PC-9 (cell line): ENCODE data around the gene FRMD8. TPM values are rescaled to one million over a fixed set of nuclear protein-coding genes. Genes with fewer than 3 reads are reported as not detected.

Source experiments
- BruUV-seq: library from RNA; stranded (reverse); fragments of 400-500 nt; replicated peaks from 2 replicates; lab custom pipeline; 2021; lab: Mats Ljungman, UMichigan
- CTCF ChIA-PET: fragments of 300-600 bp; sonication (Branson Sonifier 250); formaldehyde crosslinking; loops from one replicate; lab custom pipeline; 2022; ENCODE audit warnings: antibody characterized with exemption; lab: Charles Lee
- POLR2A ChIA-PET: fragments of 300-600 bp; sonication (Branson Sonifier 250); formaldehyde crosslinking; loops from one replicate; lab custom pipeline; 2022; ENCODE audit warnings: antibody characterized with exemption; ENCODE audit not compliant: unreplicated experiment; lab: Charles Lee
- DNase-seq, 2 experiments: peaks; one replicate each; pipeline versions ENCODE4 v3.0.0 to v3.0.0-alpha.2; 2015 to 2022; ENCODE audit warnings: mixed read lengths in 1 of 2
- H2AFZ ChIP-seq: fragments of 200-600 bp; sonication (generic); 2 replicates; pipeline ENCODE4 v1.8.1; 2017; ENCODE audit warnings: antibody characterized with exemption
- H3F3A ChIP-seq: fragments of 200-600 bp; sonication (generic); 2 replicates; pipeline ENCODE4 v1.8.1; 2017; ENCODE audit warnings: antibody characterized with exemption, mild to moderate bottlenecking, low read depth; ENCODE audit not compliant: insufficient read depth
- H3K27ac ChIP-seq: fragments of 200-600 bp; sonication (generic); 2 replicates; pipeline ENCODE4 v1.6.1; 2016; ENCODE audit warnings: mixed run types
- H3K27me3 ChIP-seq: fragments of 200-600 bp; sonication (generic); 2 replicates; pipeline ENCODE4 v1.6.1; 2016; ENCODE audit warnings: low read depth, mixed run types; ENCODE audit not compliant: insufficient read depth
- H3K36me3 ChIP-seq: fragments of 200-600 bp; sonication (generic); 2 replicates; pipeline ENCODE4 v1.6.1; 2016; ENCODE audit warnings: low read depth, mixed run types
- H3K4me1 ChIP-seq: fragments of 200-600 bp; sonication (generic); replicated peaks from 2 replicates; pipeline ENCODE4 v1.6.1; 2016; ENCODE audit warnings: mixed run types; ENCODE audit not compliant: insufficient read depth
- H3K4me2 ChIP-seq: fragments of 200-600 bp; sonication (generic); 2 replicates; pipeline ENCODE4 v1.6.1; 2017; ENCODE audit warnings: mixed run types
- H3K4me3 ChIP-seq: fragments of 200-600 bp; sonication (generic); 2 replicates; pipeline ENCODE4 v1.6.1; 2016; ENCODE audit warnings: mixed run types
- H3K79me2 ChIP-seq: fragments of 200-600 bp; sonication (generic); 2 replicates; pipeline ENCODE4 v1.6.1; 2017; ENCODE audit warnings: low read depth, mixed run types
- H3K9me2 ChIP-seq: fragments of 200-600 bp; sonication (generic); 2 replicates; pipeline ENCODE4 v1.8.1; 2017; ENCODE audit warnings: mild to moderate bottlenecking; ENCODE audit not compliant: insufficient read depth
- H3K9me3 ChIP-seq: fragments of 200-600 bp; sonication (generic); 2 replicates; pipeline ENCODE4 v1.8.1; 2016; ENCODE audit warnings: low read depth; ENCODE audit not compliant: insufficient read depth
- H4K20me1 ChIP-seq: fragments of 200-600 bp; sonication (generic); 2 replicates; pipeline ENCODE4 v1.8.1; 2017; ENCODE audit not compliant: insufficient read depth
- EZH2 ChIP-seq: fragments of 200-600 bp; sonication (generic); IDR thresholded peaks from 2 replicates; pipeline ENCODE4 v1.8.0; 2017; ENCODE audit warnings: antibody characterized with exemption, low read depth
- intact Hi-C: fragments of 100-400 bp; cut with micrococcal nuclease; formaldehyde crosslinking; loops from one replicate; pipeline ENCODE4 v1.10.0; 2022; ENCODE audit not compliant: unreplicated experiment
- total RNA-seq: library from RNA; stranded (reverse); gene quantifications from 2 replicates; pipeline ENCODE4 v1.2.3, GENCODE V29; 2021
- TF ChIP-seq, protein P1 (sequence below): fragments of 200-600 bp; sonication (generic); conservative IDR thresholded peaks from 2 replicates; pipeline ENCODE4 v1.6.1; 2017; ENCODE audit warnings: mixed run types, antibody characterized with exemption, mild to moderate bottlenecking, moderate library complexity

FRMD8 gene
- total RNA-seq, 1 experiment from 2014 or later: 32.4 TPM

DNA sequence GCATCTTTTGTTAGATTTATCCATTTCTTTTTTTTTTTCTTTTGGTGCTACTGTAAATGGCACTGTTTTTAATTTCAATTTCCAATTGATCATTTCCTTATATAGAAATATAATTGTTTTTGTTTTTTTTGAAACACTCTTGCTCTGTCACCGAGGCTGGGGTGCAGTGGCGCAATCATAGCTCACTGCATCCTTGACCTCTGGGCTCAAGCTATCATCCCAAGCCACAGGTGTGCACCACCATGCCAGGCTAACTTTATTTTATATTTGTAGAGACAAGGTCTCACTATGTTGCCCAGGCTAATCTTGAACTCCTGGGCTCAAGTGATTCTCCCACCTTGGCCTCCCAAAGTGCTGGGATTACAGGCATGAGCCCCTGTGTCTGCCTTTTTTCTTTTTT, 16.4 kb downstream of the FRMD8 start:
- H3K79me2 ChIP-seq: no peaks in the 10 kb centered on the region
- ChIA-PET CTCF (no interaction called here), POLR2A (no interaction called here)
- DNase-seq: no peak
- H3F3A ChIP-seq: peaks cover 14% of the 10 kb centered on the region; the same call in 1 of the 2 replicates
- H3K4me2 ChIP-seq: no peak overlapping the region
- no peaks in the 10 kb centered on the region for H3K4me1 ChIP-seq
- H3K4me3 ChIP-seq: no peak overlapping the region
- H3K9me3 ChIP-seq: no peaks in the 10 kb centered on the region
- no peaks in the 10 kb centered on the region for H4K20me1 ChIP-seq
- intact Hi-C loops: no loop called here
- no peak for TF ChIP-seq EZH2
- TF ChIP-seq, protein P1, sequence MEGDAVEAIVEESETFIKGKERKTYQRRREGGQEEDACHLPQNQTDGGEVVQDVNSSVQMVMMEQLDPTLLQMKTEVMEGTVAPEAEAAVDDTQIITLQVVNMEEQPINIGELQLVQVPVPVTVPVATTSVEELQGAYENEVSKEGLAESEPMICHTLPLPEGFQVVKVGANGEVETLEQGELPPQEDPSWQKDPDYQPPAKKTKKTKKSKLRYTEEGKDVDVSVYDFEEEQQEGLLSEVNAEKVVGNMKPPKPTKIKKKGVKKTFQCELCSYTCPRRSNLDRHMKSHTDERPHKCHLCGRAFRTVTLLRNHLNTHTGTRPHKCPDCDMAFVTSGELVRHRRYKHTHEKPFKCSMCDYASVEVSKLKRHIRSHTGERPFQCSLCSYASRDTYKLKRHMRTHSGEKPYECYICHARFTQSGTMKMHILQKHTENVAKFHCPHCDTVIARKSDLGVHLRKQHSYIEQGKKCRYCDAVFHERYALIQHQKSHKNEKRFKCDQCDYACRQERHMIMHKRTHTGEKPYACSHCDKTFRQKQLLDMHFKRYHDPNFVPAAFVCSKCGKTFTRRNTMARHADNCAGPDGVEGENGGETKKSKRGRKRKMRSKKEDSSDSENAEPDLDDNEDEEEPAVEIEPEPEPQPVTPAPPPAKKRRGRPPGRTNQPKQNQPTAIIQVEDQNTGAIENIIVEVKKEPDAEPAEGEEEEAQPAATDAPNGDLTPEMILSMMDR: no peak
- no TSS peak for BruUV-seq
- no peaks in the 10 kb centered on the region for H3K9me2 ChIP-seq
- no peak overlapping the region for H3K27ac ChIP-seq
- H2AFZ ChIP-seq: no peak overlapping the region
- H3K36me3 ChIP-seq: peaks cover 5% of the 10 kb centered on the region
- no peaks in the 10 kb centered on the region for H3K27me3 ChIP-seq

- Histone ChIP-seq H3K4me3 (no peak overlapping the region), H3K36me3 (peaks cover 11% of the 10 kb centered on the region), H4K20me1 (no peaks in the 10 kb centered on the region), H3K4me2 (no peak overlapping the region), H3K79me2 (no peaks in the 10 kb centered on the region), H3K27me3 (no peaks in the 10 kb centered on the region), H3K9me3 (no peaks in the 10 kb centered on the region), H3K4me1 (no peaks in the 10 kb centered on the region), H3K9me2 (no peaks in the 10 kb centered on the region), H2AFZ (no peak overlapping the region), H3K27ac (no peak overlapping the region), H3F3A (peaks cover 14% of the 10 kb centered on the region; the same call in 1 of the 2 replicates)
- intact Hi-C loops: no loop called here
- POLR2A ChIA-PET: interaction anchor here (0.7 kb wide), 1 partner anchor 42 kb away, joined by 3 read pairs; no protein-coding TSS in a partner anchor
- TF ChIP-seq EZH2: no peak
- TF ChIP-seq, protein P1: no peak
- CTCF ChIA-PET: interaction anchor here (0.6 kb wide), 1 partner anchor 16 kb away, joined by 4 read pairs; no protein-coding TSS in a partner anchor
- no peak for DNase-seq
- no TSS peak for BruUV-seq
These were observed 17.2 kb downstream of the FRMD8 start for GRCh38 chr11:65403607-65404121.

DNA sequence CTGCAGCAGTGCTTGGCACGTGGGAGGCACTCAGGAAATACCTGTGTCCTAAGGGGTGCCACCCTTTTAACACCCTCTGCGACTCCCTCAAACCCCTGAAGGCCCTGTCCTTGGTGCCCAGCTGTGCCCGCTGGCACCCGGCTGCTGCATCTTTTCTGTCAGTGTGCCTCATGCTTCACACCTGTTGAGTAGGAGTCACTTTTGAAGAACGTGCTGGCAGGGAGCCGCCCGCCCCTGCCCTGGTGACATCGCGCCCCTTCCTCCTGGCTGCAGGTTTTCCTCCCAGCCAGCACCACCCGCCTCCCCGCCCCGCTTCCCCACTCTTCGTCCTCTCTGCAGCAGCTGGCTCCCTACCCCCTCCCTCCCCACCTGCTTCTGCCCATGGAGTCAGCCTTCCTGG, 17.8 kb downstream of the FRMD8 start:
- no peaks in the 10 kb centered on the region for H3K9me2 ChIP-seq
- no peaks in the 10 kb centered on the region for H3K27me3 ChIP-seq
- H3K4me3 ChIP-seq: no peak overlapping the region
- H3K4me2 ChIP-seq: no peak overlapping the region
- peaks cover 15% of the 10 kb centered on the region for H3K36me3 ChIP-seq
- CTCF ChIA-PET: interaction anchor here (0.6 kb wide), 1 partner anchor 16 kb away, joined by 4 read pairs; no protein-coding TSS in a partner anchor
- no peak overlapping the region for H2AFZ ChIP-seq
- H3K4me1 ChIP-seq: no peaks in the 10 kb centered on the region
- TF ChIP-seq, protein P1: no peak
- TF ChIP-seq EZH2: no peak
- POLR2A ChIA-PET: interaction anchor here (0.7 kb wide), 1 partner anchor 41 kb away, joined by 3 read pairs; no protein-coding TSS in a partner anchor
- H3K79me2 ChIP-seq: no peaks in the 10 kb centered on the region
- BruUV-seq: no TSS peak
- DNase-seq: no peak
- no peak overlapping the region for H3K27ac ChIP-seq
- H3K9me3 ChIP-seq: no peaks in the 10 kb centered on the region
- H4K20me1 ChIP-seq: no peaks in the 10 kb centered on the region
- peaks cover 19% of the 10 kb centered on the region; the same call in 1 of the 2 replicates for H3F3A ChIP-seq
- intact Hi-C loops: no loop called here
